Neuronal stem cell (in vitro differentiated cells): ENCODE measurements around the gene KCNH4.

Experiments
- DNase-seq: peaks from one replicate; pipeline ENCODE4 v3.0.0-alpha.2; 2013; ENCODE audit warnings: low spot score
- H2AFZ ChIP-seq: one replicate; pipeline ENCODE4 v1.6.1; 2013; ENCODE audit warnings: mild to moderate bottlenecking, low read length, inconsistent platforms
- H2AK5ac ChIP-seq: 2 replicates; pipeline ENCODE4 v1.6.1; 2013; ENCODE audit warnings: low read depth, mild to moderate bottlenecking, inconsistent platforms, low read length, moderate library complexity, mixed read lengths
- H2BK120ac ChIP-seq: 2 replicates; pipeline ENCODE4 v1.6.1; 2013; ENCODE audit warnings: low read depth, mild to moderate bottlenecking, inconsistent platforms, low read length, moderate library complexity, mixed read lengths
- H2BK12ac ChIP-seq: one replicate; pipeline ENCODE4 v1.6.1; 2013; ENCODE audit warnings: low read length, inconsistent platforms
- H2BK15ac ChIP-seq: 2 replicates; pipeline ENCODE4 v1.6.1; 2013; ENCODE audit warnings: mild to moderate bottlenecking, low read length, inconsistent platforms, mixed read lengths
- H2BK5ac ChIP-seq: one replicate; pipeline ENCODE4 v1.6.1; 2013; ENCODE audit warnings: inconsistent platforms, mild to moderate bottlenecking, low read length, moderate library complexity
- H3K14ac ChIP-seq: one replicate; pipeline ENCODE4 v1.6.1; 2013; ENCODE audit warnings: low read length, inconsistent platforms
- H3K18ac ChIP-seq: 2 replicates; pipeline ENCODE4 v1.6.1; 2013; ENCODE audit warnings: low read length, inconsistent platforms
- H3K23ac ChIP-seq: 2 replicates; pipeline ENCODE4 v1.6.1; 2013; ENCODE audit warnings: low read depth, mild to moderate bottlenecking, mixed read lengths, low read length, inconsistent platforms; ENCODE audit not compliant: poor library complexity
- H3K27ac ChIP-seq: replicated peaks from 3 replicates; pipeline ENCODE4 v1.5.1; 2013; ENCODE audit warnings: low read length, inconsistent platforms
- H3K27me3 ChIP-seq, 3 experiments: 2 replicates each; pipeline ENCODE4 v1.6.1; 2013; ENCODE audit warnings: low read length in 3 of 3, mild to moderate bottlenecking in 2 of 3, inconsistent platforms in 1 of 3, low read depth in 1 of 3, mixed read lengths in 1 of 3, moderate library complexity in 1 of 3; ENCODE audit not compliant: control insufficient read depth in 3 of 3, insufficient read depth in 3 of 3
- H3K36me3 ChIP-seq, 2 donors: replicated peaks in 1 of 2; 2 replicates each; pipeline ENCODE4 v1.6.1; 2013; ENCODE audit warnings: low read length in 2 of 2; ENCODE audit not compliant: control insufficient read depth in 2 of 2, insufficient read depth in 2 of 2
- H3K4ac ChIP-seq: 2 replicates; pipeline ENCODE4 v1.6.1; 2013; ENCODE audit warnings: inconsistent platforms, mild to moderate bottlenecking, low read length, moderate library complexity
- H3K4me1 ChIP-seq, 2 donors: 1 replicate in 1 of 2; 2 replicates in 1 of 2; pipeline ENCODE4 v1.6.1; 2013; ENCODE audit warnings: low read length in 2 of 2, low read depth in 1 of 2; ENCODE audit not compliant: control insufficient read depth in 2 of 2, insufficient read depth in 1 of 2
- H3K4me2 ChIP-seq: one replicate; pipeline ENCODE4 v1.6.1; 2013; ENCODE audit warnings: mild to moderate bottlenecking, low read length, inconsistent platforms; ENCODE audit not compliant: insufficient read depth, poor library complexity, severe bottlenecking
- H3K4me3 ChIP-seq, 2 donors: 2 replicates each; pipeline ENCODE4 v1.5.1; 2013; ENCODE audit warnings: low read length in 2 of 2, mild to moderate bottlenecking in 2 of 2, inconsistent platforms in 1 of 2, moderate library complexity in 1 of 2
- H3K79me1 ChIP-seq: one replicate; pipeline ENCODE4 v1.6.1; 2013; ENCODE audit warnings: low read depth, mild to moderate bottlenecking, inconsistent platforms, low read length, moderate library complexity
- H3K9ac ChIP-seq: one replicate; pipeline ENCODE4 v1.6.1; 2013; ENCODE audit warnings: mild to moderate bottlenecking, low read depth, low read length, inconsistent platforms; ENCODE audit not compliant: poor library complexity
- H3K9me3 ChIP-seq, 2 donors: replicated peaks in 1 of 2; 2 replicates each; pipeline versions ENCODE3 to v1.6.1; 2013; ENCODE audit warnings: low read length in 2 of 2, mild to moderate bottlenecking in 2 of 2, inconsistent platforms in 1 of 2, low read depth in 1 of 2, mixed read lengths in 1 of 2, moderate library complexity in 1 of 2; ENCODE audit not compliant: control insufficient read depth in 2 of 2, insufficient read depth in 1 of 2
- H4K8ac ChIP-seq: one replicate; pipeline ENCODE4 v1.6.1; 2013; ENCODE audit warnings: low read depth, mild to moderate bottlenecking, inconsistent platforms, low read length, moderate library complexity
- H4K91ac ChIP-seq: one replicate; pipeline ENCODE4 v1.6.1; 2013; ENCODE audit warnings: low read length, low read depth, mild to moderate bottlenecking, inconsistent platforms; ENCODE audit not compliant: poor library complexity
- WGBS, 2 donors: extraction: QIAGEN DNeasy Blood & Tissue Kit; methylation state at CpG; one replicate each; pipeline ENCODE4 v1.1.7; 2013; ENCODE audit warnings: missing lambda C conversion rate in 2 of 2, mixed read lengths in 1 of 2; ENCODE audit not compliant: insufficient read length in 2 of 2, insufficient replicate concordance in 1 of 2; ENCODE audit errors: extremely low coverage in 2 of 2; 5-methylcytosine and 5-hydroxymethylcytosine counted together

Gene KCNH4

DNA sequence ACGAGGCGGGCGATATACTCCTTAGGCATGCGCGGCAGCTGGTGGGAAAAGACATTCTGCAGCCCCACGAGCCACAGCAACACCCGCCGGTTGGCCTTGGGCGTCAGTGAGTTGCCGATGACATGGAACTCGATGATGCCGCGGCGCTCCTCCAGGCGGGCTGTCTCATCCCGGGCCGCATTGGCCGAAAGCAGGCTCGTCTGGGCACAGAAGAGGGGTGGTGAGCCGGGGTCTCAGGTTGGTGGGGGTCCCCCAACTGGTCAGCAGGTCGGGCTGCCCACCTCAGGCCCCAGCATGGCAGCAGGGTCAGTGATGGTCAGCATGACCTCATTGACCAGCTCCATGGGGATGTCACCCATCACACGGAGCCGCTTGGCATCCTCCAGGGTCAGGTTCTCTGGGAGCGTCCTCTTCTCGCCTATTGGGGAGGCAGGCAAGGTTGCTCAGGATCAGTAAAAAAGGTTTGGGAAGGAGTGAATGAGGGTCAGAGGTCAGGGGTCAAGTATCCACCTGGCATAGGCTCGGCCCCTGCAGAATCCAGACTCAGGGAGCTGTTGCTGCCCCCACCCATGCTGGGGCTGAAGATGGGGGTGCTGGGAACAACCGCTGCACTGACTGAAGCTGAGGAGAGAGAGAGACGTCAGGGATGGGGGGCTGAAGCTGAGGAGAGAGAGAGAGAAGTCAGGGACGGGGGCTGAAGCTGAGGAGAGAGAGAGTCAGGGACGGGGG is 63.4 kb downstream of the KCNH4 start:
- Histone ChIP-seq H3K36me3 (peaks cover 13 to 67% of the 10 kb centered on the region in 2 donors), H2AK5ac (no peak overlapping the region), H3K18ac (no peak overlapping the region), H2AFZ (no peak overlapping the region), H2BK5ac (no peak overlapping the region), H2BK15ac (no peak overlapping the region), H2BK12ac (no peak overlapping the region), H4K91ac (no peak overlapping the region), H3K9me3 (no peaks in the 10 kb centered on the region), H3K79me1 (peaks cover 2% of the 10 kb centered on the region), H3K9ac (peak overlapping the region; percentile 14), H3K4me2 (no peak overlapping the region), H3K4me1 (peaks cover 6 to 7% of the 10 kb centered on the region in 2 donors), H2BK120ac (no peak overlapping the region), H3K23ac (no peak overlapping the region), H3K4ac (no peak overlapping the region), H3K14ac (no peak overlapping the region), H3K27me3 (peaks cover 0 to 2% (median 0%) of the 10 kb centered on the region in 3 experiments), H3K4me3 (no peak overlapping the region), H3K27ac (no peak overlapping the region), H4K8ac (no peak overlapping the region)
- DNase-seq, result no peak
- no CpG with 5 or more reads among the region's 30 CpGs for WGBS, 2 donors

DNA sequence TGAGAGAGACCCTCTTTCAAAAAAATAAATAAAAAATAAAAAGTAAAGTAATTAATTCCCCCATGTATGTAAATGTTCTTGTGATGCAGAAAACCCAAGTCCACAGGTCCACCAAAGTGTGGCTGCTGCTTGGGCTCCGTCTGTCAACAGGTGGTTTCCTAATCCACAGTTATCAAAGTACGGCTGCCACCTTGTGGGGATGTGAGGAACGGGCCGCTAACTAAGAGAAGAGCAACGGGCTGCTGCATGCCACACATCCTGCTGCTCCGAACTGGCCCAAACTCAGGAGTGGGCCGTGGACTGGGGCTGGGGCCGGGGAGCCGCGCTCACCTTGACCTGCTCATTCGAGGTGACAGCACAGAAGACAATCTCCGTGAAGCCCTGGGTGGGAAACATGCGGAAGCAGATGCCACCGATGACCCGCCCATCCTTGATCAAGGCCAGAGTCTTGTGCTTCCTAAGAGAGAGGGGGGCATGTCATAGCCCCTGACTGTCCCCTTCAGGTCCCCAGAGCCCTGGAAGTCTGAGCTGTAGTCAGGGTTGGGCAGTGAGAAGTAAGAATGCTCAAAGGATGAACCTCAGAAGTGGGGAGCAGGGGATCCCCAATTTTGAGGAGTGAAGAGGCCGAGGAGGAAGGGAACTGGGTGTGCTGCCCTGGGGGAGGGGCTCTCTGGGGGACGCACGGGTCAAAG is 64.1 kb downstream of the KCNH4 start:
- Histone ChIP-seq H2BK15ac (no peak overlapping the region), H3K4me1 (peaks cover 2 to 6% of the 10 kb centered on the region in 2 donors), H3K14ac (no peak overlapping the region), H3K36me3 (peaks cover 13 to 66% of the 10 kb centered on the region in 2 donors), H3K18ac (no peak overlapping the region), H3K27ac (no peak overlapping the region), H2BK12ac (no peak overlapping the region), H3K4me3 (no peak overlapping the region), H2BK120ac (no peak overlapping the region), H3K79me1 (peaks cover 2% of the 10 kb centered on the region), H3K4ac (no peak overlapping the region), H4K91ac (no peak overlapping the region), H3K9ac (no peak overlapping the region), H2BK5ac (no peak overlapping the region), H4K8ac (no peak overlapping the region), H3K27me3 (peaks cover 0 to 2% (median 0%) of the 10 kb centered on the region in 3 experiments), H3K23ac (no peak overlapping the region), H3K9me3 (no peaks in the 10 kb centered on the region), H2AFZ (no peak overlapping the region), H3K4me2 (no peak overlapping the region), H2AK5ac (no peak overlapping the region)
- WGBS, 2 donors, result no CpG with 5 or more reads among the region's 18 CpGs
- DNase-seq, result peak; percentile 67

DNA sequence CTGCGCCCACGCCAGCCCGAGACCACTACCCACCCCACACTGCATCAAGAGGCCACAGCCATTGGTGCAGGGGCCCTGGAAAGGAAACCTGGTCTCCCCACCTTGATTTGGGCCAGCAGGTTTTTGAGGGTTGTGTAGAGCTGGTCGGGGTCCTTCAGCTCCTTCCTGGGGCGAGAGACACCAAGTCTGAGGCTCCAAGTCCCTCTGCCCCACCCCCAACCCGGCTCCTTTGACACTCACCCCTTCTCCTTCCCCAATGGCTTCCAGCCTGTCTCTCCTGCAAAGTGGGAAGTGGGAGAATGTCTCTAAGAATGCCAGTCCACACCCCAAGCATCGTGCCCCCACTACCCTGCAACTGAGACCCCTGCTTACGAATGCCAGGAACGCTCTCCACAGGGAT is 66.8 kb downstream of the KCNH4 start:
- Histone ChIP-seq H3K27ac (no peak overlapping the region), H3K14ac (no peak overlapping the region), H2BK120ac (no peak overlapping the region), H3K4me1 (no peaks in the 10 kb centered on the region), H3K4me2 (no peak overlapping the region), H3K4me3 (no peak overlapping the region), H3K4ac (no peak overlapping the region), H3K79me1 (peaks cover 2% of the 10 kb centered on the region), H3K18ac (no peak overlapping the region), H2BK12ac (no peak overlapping the region), H3K9ac (no peak overlapping the region), H3K27me3 (peaks cover 0 to 2% (median 0%) of the 10 kb centered on the region in 3 experiments), H4K8ac (no peak overlapping the region), H3K23ac (no peak overlapping the region), H2BK5ac (peak overlapping the region; percentile 71), H4K91ac (no peak overlapping the region), H3K36me3 (peaks cover 13 to 57% of the 10 kb centered on the region in 2 donors), H3K9me3 (no peaks in the 10 kb centered on the region), H2AK5ac (no peak overlapping the region), H2BK15ac (no peak overlapping the region), H2AFZ (no peak overlapping the region)
- WGBS, 2 donors, result no CpG with 5 or more reads among the region's 9 CpGs
- no peak for DNase-seq

DNA sequence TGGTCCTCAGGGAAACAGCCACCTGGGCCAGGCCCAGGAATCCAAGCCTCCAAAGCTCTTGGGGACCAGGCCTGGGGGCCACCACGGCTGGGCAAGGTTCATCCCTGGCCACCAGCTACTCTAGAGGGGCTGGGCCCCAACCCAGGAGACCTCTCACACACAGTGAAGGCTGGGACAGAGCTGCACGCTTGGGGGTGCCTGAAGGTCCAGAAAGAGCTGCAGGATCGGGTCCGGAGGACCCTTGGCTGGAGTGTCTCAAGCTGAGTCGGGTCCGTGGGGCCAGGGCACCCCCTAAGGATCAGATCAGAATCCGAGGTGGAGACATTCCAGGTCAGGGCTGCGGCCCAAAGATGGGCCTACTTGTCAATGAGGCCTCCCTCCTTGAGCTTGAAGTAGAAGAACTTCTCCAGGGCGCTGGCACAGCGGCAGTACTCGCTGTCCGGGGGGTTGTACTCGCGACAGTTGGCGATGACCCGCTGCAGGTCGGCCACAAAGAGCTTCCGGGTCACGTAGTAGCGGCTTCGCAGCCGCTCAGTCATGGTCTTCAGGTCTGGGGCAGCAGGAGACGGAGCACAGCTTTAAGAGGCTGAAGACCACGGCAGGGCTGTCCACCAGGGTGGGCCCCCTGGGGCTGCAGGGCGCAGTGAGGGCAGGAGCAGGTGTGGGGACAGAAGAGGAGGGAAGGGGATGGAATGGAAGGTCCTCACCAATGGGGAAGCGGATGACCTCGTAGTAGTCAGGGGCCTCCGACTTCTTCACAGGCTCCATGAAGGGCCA is 67.5 kb downstream of the KCNH4 start:
- H3K36me3 ChIP-seq, result peaks cover 13 to 51% of the 10 kb centered on the region in 2 donors
- no peak overlapping the region for H3K23ac ChIP-seq
- no peak overlapping the region for H2BK12ac ChIP-seq
- H3K14ac ChIP-seq, result no peak overlapping the region
- H3K9me3 ChIP-seq, result no peaks in the 10 kb centered on the region
- H3K79me1 ChIP-seq, result peaks cover 2% of the 10 kb centered on the region
- no peaks in the 10 kb centered on the region for H3K4me1 ChIP-seq
- no peak overlapping the region for H2BK120ac ChIP-seq
- no peak overlapping the region for H4K91ac ChIP-seq
- no peak overlapping the region for H3K9ac ChIP-seq
- no peak overlapping the region for H3K27ac ChIP-seq
- H2BK5ac ChIP-seq, result no peak overlapping the region
- H2AFZ ChIP-seq, result no peak overlapping the region
- H4K8ac ChIP-seq, result no peak overlapping the region
- DNase-seq, result no peak
- H3K4me2 ChIP-seq, result no peak overlapping the region
- WGBS, 2 donors, result no CpG with 5 or more reads among the region's 28 CpGs
- no peak overlapping the region for H2AK5ac ChIP-seq
- H3K18ac ChIP-seq, result no peak overlapping the region
- peaks cover 0 to 5% (median 2%) of the 10 kb centered on the region in 3 experiments for H3K27me3 ChIP-seq
- no peak overlapping the region for H2BK15ac ChIP-seq
- H3K4ac ChIP-seq, result no peak overlapping the region
- H3K4me3 ChIP-seq, result no peak overlapping the region
